Peyer's patch (tissue), 4 donors: ENCODE results near the gene SHOC1.

ENCODE experiments used
- CTCF ChIP-seq, 6 experiments: fragments of 450-650 bp in 4 of 6; fragments of 200-600 bp in 2 of 6; sonication (generic) in 1 of 6; IDR thresholded peaks; one replicate each; pipeline ENCODE4 v1.5.1; 2017 to 2019; ENCODE audit warnings: antibody characterized with exemption in 6 of 6, mild to moderate bottlenecking in 3 of 6, moderate library complexity in 1 of 6
- POLR2A ChIP-seq, 2 donors: fragments of 450-650 bp; IDR thresholded peaks; one replicate each; pipeline ENCODE4 v1.5.1; 2017; ENCODE audit warnings: antibody characterized with exemption in 2 of 2, mild to moderate bottlenecking in 2 of 2, moderate library complexity in 2 of 2

DNA sequence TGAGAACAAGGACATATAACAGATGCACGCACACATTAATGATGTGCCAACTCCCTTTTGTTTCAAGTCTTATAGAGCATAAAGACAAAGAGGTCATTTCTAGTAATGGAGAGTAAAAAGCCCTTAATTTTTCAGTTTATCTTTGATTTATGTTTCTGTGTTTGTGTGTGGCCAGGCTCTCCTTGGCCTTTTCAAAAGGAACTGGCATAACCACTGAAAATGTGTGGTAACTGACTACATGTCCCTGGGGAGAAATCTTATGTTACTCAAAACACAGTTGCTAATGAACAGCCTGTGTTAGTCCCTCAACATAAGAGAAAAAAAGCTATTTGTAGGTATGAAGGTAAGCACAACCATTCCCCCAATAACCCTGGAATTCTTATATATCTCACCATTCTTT is 47.6 kb upstream of the SHOC1 start:
- TF ChIP-seq CTCF (IDR thresholded peaks at IDR 0.05) (no peak), POLR2A (IDR thresholded peaks at IDR 0.05) (no peak)
